GM23248 (cell line): Measurements from ENCODE around the gene TRIM13.

ENCODE experiments used
- EZH2 ChIP-seq: fragments of 200-600 bp; sonication (generic); IDR thresholded peaks from 2 replicates; pipeline ENCODE4 v1.6.1; 2018; ENCODE audit warnings: antibody characterized with exemption, mild to moderate bottlenecking; ENCODE audit not compliant: insufficient read depth, poor library complexity, severe bottlenecking
- EZH2phosphoT487 ChIP-seq: fragments of 200-600 bp; sonication (generic); IDR thresholded peaks from 2 replicates; pipeline ENCODE4 v1.6.1; 2018; ENCODE audit warnings: antibody characterized with exemption, moderate library complexity, mild to moderate bottlenecking, low read depth; ENCODE audit not compliant: insufficient read depth

GRCh38 chr13:49951754-49952535 is 44.9 kb upstream of the TRIM13 start:
- TF ChIP-seq EZH2phosphoT487 (no peak), EZH2 (no peak)
